Naive thymus-derived CD8-positive, alpha-beta T cell (primary cell): ENCODE results near the gene MAD1L1. TPM values are rescaled to one million over a fixed set of nuclear protein-coding genes. Genes with fewer than 3 reads are reported as not detected.
A peak's percentile ranks its signal among the peaks of the same experiment; 100 is the strongest.

ENCODE experiments used
- ATAC-seq, 2 donors: fragments of 150-1000 bp; cut with Tn5 transposase in 1 of 2; sonication (Bioruptor Pico), chemical (Tn5 transposase) in 1 of 2; 1 replicate in 1 of 2; 2 replicates in 1 of 2; pipeline ENCODE4 v1.10.0; 2021; ENCODE audit warnings: mild to moderate bottlenecking in 2 of 2, moderate library complexity in 2 of 2
- POLR2A ChIA-PET: fragments of 350-600 bp; sonication (Branson Sonifier 250); formaldehyde crosslinking; loops from one replicate; lab custom pipeline; 2021; ENCODE audit warnings: antibody characterized with exemption; lab: Charles Lee
- DNase-seq, 10 donors: peaks; one replicate each; pipeline versions ENCODE4 v3.0.0 to v3.0.0-alpha.2; 2020 to 2022
- H3K27ac Mint-ChIP-seq, 10 donors: one replicate each; pipeline ENCODE4 v1.8.0; 2020 to 2022; ENCODE audit warnings: mild to moderate bottlenecking in 10 of 10, mixed read lengths in 10 of 10, moderate library complexity in 4 of 10, inconsistent platforms in 1 of 10
- H3K27me3 Mint-ChIP-seq, 5 donors: one replicate each; pipeline ENCODE4 v1.8.0; 2021 to 2022; ENCODE audit warnings: mixed read lengths in 5 of 5
- H3K36me3 Mint-ChIP-seq, 3 donors: one replicate each; pipeline ENCODE4 v1.8.0; 2020 to 2022; ENCODE audit warnings: mixed read lengths in 3 of 3, mild to moderate bottlenecking in 2 of 3, inconsistent platforms in 1 of 3
- H3K4me1 Mint-ChIP-seq, 4 donors: one replicate each; pipeline ENCODE4 v1.8.0; 2021 to 2022; ENCODE audit warnings: mixed read lengths in 4 of 4
- H3K4me3 Mint-ChIP-seq, 10 donors: one replicate each; pipeline ENCODE4 v1.8.0; 2020 to 2022; ENCODE audit warnings: mild to moderate bottlenecking in 10 of 10, mixed read lengths in 10 of 10, moderate library complexity in 6 of 10, inconsistent platforms in 1 of 10
- H3K9me3 Mint-ChIP-seq, 9 donors: one replicate each; pipeline ENCODE4 v1.8.0; 2020 to 2022; ENCODE audit warnings: mixed read lengths in 9 of 9, mild to moderate bottlenecking in 3 of 9, inconsistent platforms in 1 of 9, moderate library complexity in 1 of 9
- polyA plus RNA-seq, 3 donors: library from polyadenylated mRNA; unstranded; fragments of 300-500 nt; fragmentation: Illumina TruSeq; gene quantifications; one replicate each; pipeline ENCODE4 v1.2.3, GENCODE V29; 2021
- total RNA-seq, 8 experiments: library from RNA in 2 of 8; stranded (reverse) in 2 of 8; gene quantifications; one replicate each; pipeline ENCODE4 v1.2.3 and lab custom pipeline; 2021 to 2026

Gene MAD1L1
- total and polyA plus RNA-seq, 5 experiments from 2014 or later: 84.5 to 243 (median 146) TPM

- H3K27me3 Mint-ChIP-seq: no peaks in the 10 kb centered on the region
- no peak for DNase-seq
- H3K4me1 Mint-ChIP-seq: peaks cover 47 to 67% (median 50%) of the 10 kb centered on the region in 4 donors
- no peaks in the 10 kb centered on the region for H3K9me3 Mint-ChIP-seq
- no peak for ATAC-seq
- peak overlapping the region in 2 of 10 donors; percentile 31 to 47 for H3K4me3 Mint-ChIP-seq
- POLR2A ChIA-PET: interaction anchor here (6.0 kb wide), 1 partner anchor 11 kb away, joined by 32 read pairs; no protein-coding TSS in a partner anchor
- peaks cover 3 to 44% (median 5%) of the 10 kb centered on the region in 3 donors for H3K36me3 Mint-ChIP-seq
- peak overlapping the region; percentile 50 to 97 (median 90) for H3K27ac Mint-ChIP-seq
Observed at GRCh38 chr7:1928645-1929348, 303.9 kb downstream of the MAD1L1 start.

DNA sequence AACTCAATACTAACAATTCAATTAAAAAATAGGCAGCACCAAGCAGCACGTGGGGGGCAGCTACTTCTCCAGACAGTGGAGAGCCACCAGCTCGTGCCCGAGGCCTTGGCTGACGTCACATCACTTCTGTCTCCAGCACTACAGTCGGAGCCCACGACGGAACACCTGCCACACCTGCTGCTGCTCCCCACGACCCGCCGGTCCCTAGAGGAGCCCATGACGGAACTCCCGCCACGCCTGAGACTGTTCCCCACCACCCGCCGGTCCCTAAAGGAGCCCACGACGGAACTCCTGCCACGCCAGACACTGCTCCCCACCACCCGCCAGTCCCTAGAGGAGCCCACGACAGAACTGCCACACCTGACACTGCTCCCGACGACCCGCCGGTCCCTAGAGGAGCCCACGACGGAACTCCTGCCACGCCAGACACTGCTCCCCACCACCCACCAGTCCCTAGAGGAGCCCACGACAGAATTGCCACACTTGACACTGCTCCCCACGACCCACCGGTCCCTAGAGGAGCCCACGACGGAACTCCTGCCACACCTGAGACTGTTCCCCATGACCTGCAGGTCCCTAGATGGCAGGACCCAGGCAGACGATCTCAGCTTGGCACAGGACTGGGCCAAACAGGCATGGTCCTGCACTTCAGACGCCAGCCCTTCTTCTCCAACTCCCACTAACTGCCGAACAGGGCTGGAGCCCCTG is 304.7 kb downstream of the MAD1L1 start:
- Mint-ChIP-seq H3K36me3 (peaks cover 4 to 40% (median 5%) of the 10 kb centered on the region in 3 donors), H3K27me3 (no peaks in the 10 kb centered on the region), H3K4me1 (peaks cover 49 to 73% (median 54%) of the 10 kb centered on the region in 4 donors), H3K9me3 (no peaks in the 10 kb centered on the region), H3K4me3 (peak overlapping the region in 5 of 10 donors; percentile 6 to 47 (median 28)), H3K27ac (peak overlapping the region; percentile 50 to 97 (median 90))
- DNase-seq (no peak), ATAC-seq (no peak)
- POLR2A ChIA-PET: interaction anchor here (6.0 kb wide), 1 partner anchor 11 kb away, joined by 32 read pairs; no protein-coding TSS in a partner anchor

DNA sequence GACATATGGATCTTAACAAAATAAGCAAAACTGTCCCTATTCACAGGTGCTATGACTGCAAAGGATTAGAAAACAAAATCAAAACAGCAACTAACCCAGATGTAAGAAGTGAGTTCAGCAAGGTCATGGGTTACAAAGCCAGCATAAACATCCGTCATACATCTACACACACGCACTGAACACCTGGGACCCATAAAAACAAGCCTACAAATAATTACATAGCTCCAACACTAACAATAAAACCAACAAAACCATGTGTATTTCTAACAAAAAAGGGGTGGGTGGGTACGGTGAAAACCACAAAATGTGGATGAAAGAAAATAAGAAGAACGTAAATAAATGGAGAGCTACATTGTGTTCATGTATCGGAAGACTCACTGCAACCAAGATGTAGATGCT is 305.8 kb downstream of the MAD1L1 start:
- peak overlapping the region; percentile 13 to 78 (median 70) for H3K4me3 Mint-ChIP-seq
- DNase-seq (peak in 5 of 10 donors; percentile 29 to 86 (median 67)), ATAC-seq (peak; percentile 22 to 70)
- no peaks in the 10 kb centered on the region for H3K9me3 Mint-ChIP-seq
- H3K27me3 Mint-ChIP-seq: no peaks in the 10 kb centered on the region
- peak overlapping the region; percentile 72 to 97 (median 92) for H3K27ac Mint-ChIP-seq
- peaks cover 47 to 79% (median 65%) of the 10 kb centered on the region in 4 donors for H3K4me1 Mint-ChIP-seq
- peaks cover 0 to 36% (median 3%) of the 10 kb centered on the region in 3 donors for H3K36me3 Mint-ChIP-seq
- POLR2A ChIA-PET: interaction anchor here (0.7 to 6.0 kb wide), 2 partner anchors 12 to 1310 kb away, joined by 3 to 32 read pairs; no protein-coding TSS in a partner anchor

DNA sequence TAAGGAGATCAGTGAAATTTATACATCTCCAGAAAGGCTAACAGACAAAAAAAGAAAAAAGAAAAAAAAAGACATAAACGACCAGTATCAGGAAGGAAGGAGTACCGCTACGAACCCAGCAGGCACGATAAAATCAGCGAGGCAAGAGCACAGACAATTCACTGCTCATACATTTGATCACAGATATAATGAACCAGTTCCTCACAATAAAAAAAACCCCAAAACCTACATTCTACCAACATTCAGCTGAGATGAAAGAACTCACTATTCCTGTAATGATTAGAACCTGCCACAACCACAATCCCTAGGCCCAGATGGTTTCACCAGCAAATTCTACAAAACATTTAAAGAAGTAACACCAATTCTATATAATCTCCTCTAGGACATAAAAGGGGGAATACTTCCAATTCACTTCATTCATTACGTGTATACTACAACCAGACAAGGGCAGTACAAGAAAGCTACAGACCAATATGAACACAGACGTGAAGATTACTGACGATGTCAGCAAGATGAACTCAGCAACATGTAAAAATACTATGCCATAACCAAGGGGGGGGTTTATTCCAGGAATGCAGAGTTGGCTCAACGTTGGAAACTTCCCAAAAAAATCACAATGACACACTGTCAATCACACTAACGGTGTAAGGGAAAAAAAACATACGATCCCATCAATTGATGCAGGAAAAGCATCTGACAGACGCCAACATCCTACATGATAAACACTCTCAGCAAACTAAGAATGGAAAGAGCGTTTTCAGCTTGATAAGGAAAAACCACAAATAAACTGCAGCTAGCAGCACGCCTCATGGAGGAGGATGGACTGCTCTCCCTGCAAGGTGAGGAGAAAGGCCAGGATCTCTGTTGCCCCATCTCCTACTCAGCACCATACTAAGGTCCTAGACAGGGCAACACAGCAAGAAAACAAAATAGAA is 306.5 kb downstream of the MAD1L1 start:
- Mint-ChIP-seq H3K36me3 (peaks cover 0 to 31% (median 3%) of the 10 kb centered on the region in 3 donors), H3K27ac (peak overlapping the region; percentile 72 to 97 (median 92)), H3K4me1 (peaks cover 46 to 81% (median 70%) of the 10 kb centered on the region in 4 donors), H3K27me3 (no peaks in the 10 kb centered on the region), H3K9me3 (no peaks in the 10 kb centered on the region), H3K4me3 (peak overlapping the region; percentile 20 to 78 (median 71))
- DNase-seq: peak in 7 of 10 donors; percentile 22 to 76 (median 54)
- peak; percentile 57 to 73 for ATAC-seq
- POLR2A ChIA-PET: interaction anchor here (0.7 to 6.0 kb wide), 2 partner anchors 13 to 1309 kb away, joined by 3 to 32 read pairs; no protein-coding TSS in a partner anchor

DNA sequence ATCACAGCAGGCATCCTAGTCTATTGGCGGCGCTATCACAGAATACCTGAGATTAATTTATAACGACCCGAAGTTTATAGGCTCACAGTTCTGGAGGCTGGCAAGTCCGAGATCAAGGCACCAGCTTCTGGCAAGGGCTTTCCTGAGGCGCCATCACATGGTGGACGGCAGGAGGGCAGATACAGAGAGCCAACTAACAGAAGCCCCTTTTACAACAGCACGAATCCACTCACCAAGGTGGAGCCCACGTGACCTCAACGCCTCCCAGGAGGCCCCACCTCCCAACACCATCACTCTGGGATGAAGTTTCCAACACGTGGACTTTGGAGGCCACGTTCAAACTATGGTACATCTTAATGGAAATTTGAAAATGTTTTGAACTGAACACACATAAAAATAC is 307.4 kb downstream of the MAD1L1 start:
- Mint-ChIP-seq H3K4me1 (peaks cover 50 to 86% (median 77%) of the 10 kb centered on the region in 4 donors), H3K36me3 (peaks cover 0 to 32% (median 3%) of the 10 kb centered on the region in 3 donors), H3K9me3 (no peaks in the 10 kb centered on the region), H3K27ac (peak overlapping the region; percentile 72 to 97 (median 92)), H3K4me3 (peak overlapping the region; percentile 20 to 78 (median 71)), H3K27me3 (no peaks in the 10 kb centered on the region)
- DNase-seq: peak in 1 of 10 donors; percentile 37
- POLR2A ChIA-PET: interaction anchor here (6.0 kb wide), 1 partner anchor 14 kb away, joined by 32 read pairs; no protein-coding TSS in a partner anchor
- no peak for ATAC-seq

DNA sequence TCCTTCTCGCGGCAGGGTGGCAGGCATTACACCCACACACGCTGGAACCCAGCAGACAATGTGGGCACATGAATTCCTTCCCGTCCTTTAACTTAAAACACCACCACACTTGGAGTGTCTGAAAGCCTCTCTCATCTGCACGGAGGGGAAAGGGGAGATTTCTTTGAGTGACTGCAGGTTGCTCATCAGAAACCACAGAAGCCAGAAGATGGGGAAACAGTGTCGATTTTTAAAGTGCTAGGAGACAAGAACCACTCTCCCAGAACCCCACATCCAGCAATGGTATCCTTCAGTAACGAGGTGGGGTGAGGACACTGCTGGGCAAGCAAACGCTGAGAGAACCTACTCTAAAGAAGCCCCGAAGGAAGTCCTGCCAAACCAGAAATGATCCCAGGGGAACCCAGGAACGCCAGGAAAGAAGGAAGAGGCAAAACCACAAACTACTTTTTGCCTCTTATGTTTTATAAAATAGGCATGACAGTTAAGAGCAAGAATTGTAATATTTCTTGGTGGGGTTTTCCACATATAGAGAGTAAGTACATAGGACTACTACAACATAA is 308.4 kb downstream of the MAD1L1 start:
- peaks cover 60 to 94% (median 88%) of the 10 kb centered on the region in 4 donors for H3K4me1 Mint-ChIP-seq
- peak overlapping the region; percentile 2 to 76 (median 60) for H3K4me3 Mint-ChIP-seq
- H3K36me3 Mint-ChIP-seq: peaks cover 0 to 32% (median 6%) of the 10 kb centered on the region in 3 donors
- ATAC-seq: peak in 1 of 2 donors; percentile 19
- POLR2A ChIA-PET: interaction anchor here (1.4 to 6.0 kb wide), 2 partner anchors 15 to 171 kb away, joined by 3 to 32 read pairs; no protein-coding TSS in a partner anchor
- H3K27me3 Mint-ChIP-seq: no peaks in the 10 kb centered on the region
- peak in 1 of 10 donors; percentile 38 for DNase-seq
- no peaks in the 10 kb centered on the region for H3K9me3 Mint-ChIP-seq
- H3K27ac Mint-ChIP-seq: peak overlapping the region; percentile 16 to 97 (median 74)

GRCh38 chr7:1923409-1924257 is 309.1 kb downstream of the MAD1L1 start:
- H3K27ac Mint-ChIP-seq: peak overlapping the region; percentile 16 to 97 (median 74)
- peaks cover 0 to 27% (median 6%) of the 10 kb centered on the region in 3 donors for H3K36me3 Mint-ChIP-seq
- H3K4me3 Mint-ChIP-seq: peak overlapping the region; percentile 2 to 88 (median 58)
- H3K9me3 Mint-ChIP-seq: no peaks in the 10 kb centered on the region
- H3K4me1 Mint-ChIP-seq: peaks cover 58 to 93% (median 90%) of the 10 kb centered on the region in 4 donors
- ATAC-seq: no peak
- POLR2A ChIA-PET: interaction anchor here (0.7 to 6.0 kb wide), 3 partner anchors 12 to 171 kb away, joined by 3 to 32 read pairs (median 3); no protein-coding TSS in a partner anchor
- no peaks in the 10 kb centered on the region for H3K27me3 Mint-ChIP-seq
- DNase-seq: no peak

- no peaks in the 10 kb centered on the region for H3K9me3 Mint-ChIP-seq
- H3K36me3 Mint-ChIP-seq: peaks cover 0 to 26% (median 6%) of the 10 kb centered on the region in 3 donors
- POLR2A ChIA-PET: interaction anchor here (0.5 to 4.2 kb wide), 4 partner anchors 13 to 172 kb away, joined by 3 to 31 read pairs (median 3); no protein-coding TSS in a partner anchor
- H3K4me3 Mint-ChIP-seq: peak overlapping the region in 8 of 10 donors; percentile 17 to 88 (median 66)
- H3K27me3 Mint-ChIP-seq: no peaks in the 10 kb centered on the region
- DNase-seq: no peak
- peaks cover 51 to 92% (median 82%) of the 10 kb centered on the region in 4 donors for H3K4me1 Mint-ChIP-seq
- ATAC-seq: no peak
- H3K27ac Mint-ChIP-seq: peak overlapping the region in 5 of 10 donors; percentile 12 to 70 (median 58)
Observed at GRCh38 chr7:1922870-1923236, 309.9 kb downstream of the MAD1L1 start.

GRCh38 chr7:1922071-1922869 is 310.5 kb downstream of the MAD1L1 start:
- Mint-ChIP-seq H3K27me3 (no peaks in the 10 kb centered on the region), H3K9me3 (no peaks in the 10 kb centered on the region), H3K27ac (peak overlapping the region; percentile 30 to 97 (median 80)), H3K4me3 (peak overlapping the region; percentile 50 to 88 (median 82)), H3K36me3 (peaks cover 0 to 25% (median 6%) of the 10 kb centered on the region in 3 donors), H3K4me1 (peaks cover 51 to 91% (median 82%) of the 10 kb centered on the region in 4 donors)
- POLR2A ChIA-PET: interaction anchor here (0.5 to 4.2 kb wide), 5 partner anchors 14 to 434 kb away, joined by 3 to 31 read pairs (median 3); no protein-coding TSS in a partner anchor
- peak in 1 of 2 donors; percentile 34 for ATAC-seq
- DNase-seq: peak in 5 of 10 donors; percentile 24 to 72 (median 48)
